Inferior parietal cortex (tissue), 1 donor: Measurements from ENCODE around the gene PSPN.

ENCODE experiments used
- DNase-seq: peaks from one replicate; pipeline ENCODE4 v3.0.0-alpha.2; 2016; ENCODE audit errors: extremely low spot score

Gene PSPN, protein sequence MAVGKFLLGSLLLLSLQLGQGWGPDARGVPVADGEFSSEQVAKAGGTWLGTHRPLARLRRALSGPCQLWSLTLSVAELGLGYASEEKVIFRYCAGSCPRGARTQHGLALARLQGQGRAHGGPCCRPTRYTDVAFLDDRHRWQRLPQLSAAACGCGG

DNA sequence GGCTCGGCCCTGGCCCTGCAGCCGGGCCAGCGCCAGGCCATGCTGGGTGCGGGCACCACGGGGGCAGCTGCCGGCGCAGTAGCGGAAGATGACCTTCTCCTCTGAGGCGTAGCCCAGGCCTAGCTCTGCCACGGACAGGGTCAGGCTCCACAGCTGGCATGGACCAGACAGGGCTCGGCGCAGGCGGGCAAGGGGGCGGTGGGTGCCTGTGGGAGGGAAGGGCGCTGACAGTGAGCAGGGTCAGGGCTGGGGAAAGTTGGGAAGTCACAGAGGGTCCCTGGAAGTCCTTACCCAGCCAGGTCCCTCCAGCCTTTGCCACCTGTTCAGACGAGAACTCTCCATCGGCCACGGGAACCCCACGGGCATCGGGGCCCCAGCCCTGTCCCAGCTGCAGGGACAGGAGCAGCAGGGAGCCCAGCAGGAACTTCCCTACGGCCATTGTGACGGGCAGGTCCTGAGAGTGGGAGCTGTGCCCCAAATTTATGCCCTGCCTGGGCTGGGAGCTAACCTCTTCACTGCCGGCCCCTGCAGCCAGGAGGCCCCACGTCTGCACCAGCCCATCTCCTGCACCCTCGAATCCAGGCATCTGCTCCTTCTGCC lies at the start of gene PSPN:
PSPN (minus strand) TSS at position 523 of the 600 bp plus-strand sequence; CDS start at position 439, 84 bp downstream.
- DNase-seq: no peak

DNA sequence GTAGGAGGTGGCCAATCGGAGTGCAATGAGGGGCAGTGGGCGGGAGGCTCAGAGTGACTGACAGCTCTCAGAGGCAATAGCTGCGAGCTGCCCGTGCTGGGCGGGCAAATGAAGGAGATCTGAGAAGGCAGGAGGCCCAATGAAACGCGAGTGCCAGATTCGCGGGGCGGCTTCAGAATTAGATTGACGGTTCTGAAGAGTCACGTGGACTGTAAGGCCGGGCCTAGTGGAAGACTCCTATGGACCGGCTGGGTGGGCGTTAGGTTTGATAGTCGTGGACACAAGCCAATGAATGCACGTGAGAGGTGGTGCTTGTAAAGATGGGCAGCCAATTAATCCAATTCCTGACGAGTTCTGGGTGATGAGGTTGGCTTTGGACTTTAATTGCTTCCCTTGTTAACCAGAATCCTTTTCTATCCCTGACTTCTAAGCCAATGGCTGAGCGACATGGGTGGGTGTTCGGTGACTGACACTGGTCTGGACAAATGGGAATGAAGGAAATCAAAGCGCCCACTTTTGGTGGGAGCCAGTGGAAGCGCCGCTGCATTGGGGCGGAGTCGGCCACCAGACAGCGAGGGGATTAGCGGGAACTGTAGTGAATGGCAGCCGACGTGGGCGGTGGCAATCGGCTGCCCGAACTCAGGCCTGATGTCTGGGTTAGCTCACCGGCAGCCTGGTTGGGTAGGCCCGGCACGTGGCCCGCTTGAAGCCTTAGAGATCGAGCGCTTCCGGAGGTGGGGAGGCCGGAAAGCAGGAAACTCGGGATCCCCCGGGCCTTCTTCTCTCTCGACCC lies 49.4 kb upstream of the PSPN start:
- DNase-seq: peak; percentile 100

DNA sequence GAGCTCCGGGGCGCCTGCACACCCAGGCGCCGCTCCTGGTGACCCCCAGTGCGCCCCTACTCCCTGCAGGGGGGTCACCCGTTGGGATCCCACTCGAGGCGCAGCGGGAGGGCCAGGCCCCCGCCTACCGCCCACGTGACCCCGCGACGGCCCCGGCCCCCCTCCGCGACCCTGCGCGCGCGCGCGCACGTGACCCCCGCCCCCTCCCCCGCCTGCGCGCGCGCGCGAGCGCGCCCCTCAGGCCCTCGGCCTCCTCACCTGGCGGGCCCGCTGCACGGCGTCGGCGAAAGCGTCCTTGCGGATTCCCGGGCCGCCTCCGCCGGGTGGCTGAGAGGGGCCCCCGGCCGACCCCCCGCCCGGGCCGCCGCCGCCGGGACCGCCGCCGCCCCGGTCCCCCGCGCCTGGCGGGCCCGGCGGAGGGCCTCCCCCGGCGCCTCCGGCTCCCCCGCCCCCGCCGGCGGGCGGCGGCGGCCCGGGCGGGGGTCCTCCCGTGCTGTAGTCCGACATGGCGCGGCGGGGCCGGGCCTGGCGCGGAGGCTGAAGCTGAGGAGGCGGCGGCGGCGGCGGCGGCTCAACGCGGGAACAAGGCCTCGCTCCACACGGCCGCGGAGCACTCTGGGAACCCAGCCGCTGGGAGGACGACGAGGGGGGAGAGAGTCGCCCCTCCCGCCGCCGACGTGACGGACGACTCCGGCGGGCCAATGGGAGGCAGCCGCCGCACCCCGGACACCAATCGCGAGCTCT lies 48.6 kb upstream of the PSPN start, which contains the start of gene KHSRP:
KHSRP (minus strand) TSS at position 617 of the 744 bp plus-strand sequence; CDS start at position 507, 110 bp downstream.
- no peak for DNase-seq

DNA sequence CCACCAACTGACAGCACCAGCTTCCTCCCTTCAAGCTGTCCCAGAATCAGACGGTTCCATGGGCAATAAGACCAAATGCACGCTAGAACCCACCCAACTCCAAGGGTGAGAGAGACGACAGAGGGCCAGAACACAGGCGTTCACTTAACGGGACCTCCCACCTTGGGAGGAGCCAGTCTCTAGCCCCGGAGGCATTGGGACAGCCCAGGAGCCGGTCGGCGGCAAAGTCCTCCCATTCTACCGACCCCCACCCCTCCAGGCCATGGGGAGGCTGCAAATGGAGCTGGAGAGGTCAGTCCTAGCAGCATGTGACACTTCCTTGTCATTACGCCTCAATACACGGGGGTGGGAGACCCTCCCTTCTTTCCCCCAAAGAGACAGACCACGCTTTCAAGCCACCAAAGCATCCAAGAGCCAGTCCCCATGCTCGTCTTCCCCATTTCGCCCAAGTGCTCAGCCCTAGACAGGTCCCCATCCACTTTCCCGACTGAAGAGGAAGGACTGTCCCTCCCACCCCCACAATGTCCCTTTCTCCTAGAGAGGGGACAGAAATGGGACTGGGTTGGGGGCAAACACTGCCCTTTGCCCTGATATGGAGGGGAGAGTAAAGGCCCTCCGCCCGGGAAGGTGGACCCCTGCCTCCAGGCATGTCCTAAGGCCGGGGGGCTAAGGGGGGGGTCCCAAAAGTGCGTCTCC lies 47.9 kb upstream of the PSPN start:
- DNase-seq: no peak

DNA sequence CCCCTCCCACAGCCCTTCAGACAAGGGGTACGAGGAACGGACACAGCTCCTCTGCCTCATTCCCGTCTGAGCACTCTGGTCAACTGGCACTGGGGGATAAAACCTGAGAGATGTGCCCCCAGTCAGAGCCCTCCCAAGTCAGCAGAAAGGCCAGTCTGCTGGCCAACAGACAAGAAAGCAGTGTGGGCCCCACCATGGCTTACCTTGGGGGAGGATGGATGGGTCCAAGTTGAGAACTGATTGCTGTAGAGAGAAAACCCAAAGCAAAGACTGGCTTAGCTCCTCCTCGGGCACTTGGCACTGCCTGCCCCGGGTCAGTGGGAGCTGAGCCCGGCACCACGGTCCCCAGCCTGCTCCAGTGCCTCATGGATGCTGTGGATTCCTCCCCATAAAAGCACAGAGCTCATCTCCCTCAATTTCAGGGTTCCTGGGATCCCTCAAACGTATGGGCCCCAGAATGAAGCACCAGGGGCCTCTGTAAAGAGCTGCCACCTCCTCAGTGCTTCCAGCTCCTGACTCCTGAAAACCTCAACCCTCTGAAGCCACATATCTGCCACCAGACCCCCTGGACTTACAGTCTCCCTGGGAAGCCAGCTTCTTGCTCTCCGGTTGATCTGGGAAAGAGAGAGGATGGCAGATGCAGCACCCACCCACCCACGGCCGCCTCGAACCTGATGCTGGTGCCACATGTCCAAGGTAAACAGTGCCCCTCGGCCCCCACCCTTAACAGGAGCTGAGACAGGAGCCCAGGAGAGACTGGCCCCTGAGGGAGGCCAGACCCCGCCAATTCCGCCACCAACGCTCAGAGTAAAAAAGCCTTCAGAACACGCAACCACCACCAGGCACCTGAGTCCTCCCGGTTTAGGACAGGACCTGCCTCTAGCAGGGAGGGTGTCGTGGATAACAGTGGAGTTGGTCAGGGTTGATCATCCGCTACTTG lies 45.6 kb upstream of the PSPN start:
- no peak for DNase-seq

DNA sequence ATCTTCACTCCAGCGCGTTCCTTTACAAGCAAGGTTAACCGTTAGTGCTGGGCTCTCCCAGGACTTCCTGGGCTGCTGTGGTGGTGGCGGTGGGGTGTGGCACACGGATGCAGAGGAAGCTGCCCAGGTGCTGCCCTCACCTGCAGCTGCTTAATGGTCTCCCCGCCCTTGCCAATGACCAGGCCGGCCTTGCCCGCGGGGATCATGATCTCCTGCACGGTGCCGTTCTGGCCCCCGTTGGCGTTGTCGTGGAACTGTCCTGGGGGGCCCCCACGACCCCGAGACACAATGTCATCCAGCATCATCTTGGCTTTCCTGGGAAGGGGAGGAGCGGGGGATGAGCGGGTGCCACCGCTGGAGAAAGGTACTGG lies 42.8 kb upstream of the PSPN start:
- DNase-seq: no peak

DNA sequence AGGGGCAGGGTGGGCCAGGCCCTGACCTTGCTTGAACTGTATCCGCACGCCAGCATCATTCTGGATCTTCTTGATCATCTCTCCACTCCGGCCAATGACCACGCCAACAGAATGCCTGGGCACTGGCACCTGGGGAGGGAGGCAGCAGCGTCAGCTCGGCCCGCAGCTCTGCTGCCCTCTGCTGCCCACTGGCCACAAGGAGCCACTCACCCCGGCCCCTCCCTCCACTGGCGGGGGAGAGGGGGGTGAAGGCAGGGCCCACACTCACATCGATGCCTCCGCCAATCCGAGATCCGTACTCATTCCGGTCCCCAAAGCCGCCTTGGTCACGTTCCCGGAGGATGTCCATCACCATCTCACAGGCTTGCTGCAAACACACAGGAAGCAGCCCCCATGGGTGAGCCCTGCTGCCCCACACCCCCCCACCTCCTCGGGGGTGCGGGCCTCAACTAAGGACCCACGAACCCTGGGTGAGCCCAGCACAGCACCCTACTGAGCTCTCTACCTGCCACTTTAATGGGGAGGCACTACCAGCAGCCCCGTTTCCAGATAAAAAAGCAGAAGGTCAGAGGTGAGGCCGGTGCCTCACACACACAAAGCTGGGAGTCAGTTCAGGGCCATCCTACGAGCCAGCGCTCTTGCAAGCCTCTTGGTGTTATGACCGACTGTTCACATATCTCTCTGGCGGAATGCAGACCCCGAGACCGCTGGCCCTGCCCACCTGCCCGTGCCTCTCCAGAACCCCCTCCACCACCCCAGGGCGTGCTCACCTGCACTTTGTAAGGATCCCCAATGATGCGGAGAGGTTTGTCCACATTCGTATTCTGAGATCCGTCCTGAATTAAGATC lies 42.2 kb upstream of the PSPN start:
- no peak for DNase-seq

DNA sequence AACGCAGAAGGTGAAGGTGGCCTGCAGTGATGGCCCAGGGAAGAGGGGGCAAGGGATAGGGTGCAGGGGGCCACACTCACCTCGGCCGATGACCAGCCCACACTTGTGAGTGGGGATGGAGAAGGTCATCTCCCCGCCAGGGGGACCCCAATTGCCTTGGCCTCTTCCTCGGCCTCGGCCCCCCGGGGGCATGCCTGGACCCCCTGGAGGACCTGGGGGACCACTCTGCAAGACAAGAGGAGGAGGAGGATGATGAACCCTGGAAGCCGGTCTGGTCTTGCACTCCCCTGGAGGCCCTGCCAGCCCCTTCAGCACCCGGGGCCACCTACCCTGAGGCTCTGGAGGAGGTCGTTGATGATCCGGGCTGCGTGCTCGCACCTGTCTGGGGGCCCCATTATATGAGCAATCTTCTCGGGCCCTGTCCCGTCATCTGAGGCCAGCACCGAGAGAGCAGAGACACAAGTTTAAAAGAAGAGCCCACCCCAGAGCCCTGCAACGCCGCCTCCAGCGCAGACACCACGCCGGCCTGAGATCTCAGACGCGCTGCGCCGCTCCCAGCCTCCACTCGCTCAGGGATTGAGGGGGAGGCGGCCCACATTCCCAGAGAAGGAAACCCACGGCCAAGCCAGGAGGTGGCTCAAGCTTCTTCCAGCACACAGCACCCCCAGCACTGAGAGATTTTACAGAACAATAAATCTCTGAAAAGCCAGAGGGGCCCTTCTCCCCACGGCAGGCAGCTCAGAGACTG lies 41.1 kb upstream of the PSPN start:
- DNase-seq: no peak

DNA sequence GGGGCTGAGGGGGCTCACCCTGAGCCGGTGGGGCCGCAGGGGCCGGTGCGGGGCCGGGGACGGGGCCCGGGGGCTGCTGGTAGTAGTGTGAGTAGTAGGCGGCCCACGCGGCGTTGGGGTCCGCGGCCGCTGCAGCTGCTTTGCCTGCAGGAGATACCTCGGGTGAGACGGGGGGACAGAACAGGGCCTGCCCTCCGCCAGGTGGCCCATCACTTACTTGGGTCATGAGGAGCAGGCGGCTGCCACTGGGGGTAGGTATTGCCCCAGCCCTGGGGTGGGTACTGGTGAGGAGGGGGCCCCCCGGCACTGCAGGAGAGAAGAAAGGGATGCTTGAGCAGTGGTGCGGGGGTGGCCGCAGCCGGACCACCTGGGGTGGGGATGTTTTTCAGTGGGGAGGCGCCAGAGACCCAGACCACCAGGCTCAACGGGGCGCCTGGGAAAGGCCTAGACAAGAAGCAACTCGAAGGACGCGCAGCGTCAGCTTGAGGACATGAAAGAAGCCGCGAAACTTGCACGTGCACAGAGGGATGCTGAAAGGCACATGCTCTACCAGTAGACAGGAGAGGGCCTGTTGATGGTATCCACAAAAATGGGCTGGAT lies 40.0 kb upstream of the PSPN start:
- DNase-seq: no peak

DNA sequence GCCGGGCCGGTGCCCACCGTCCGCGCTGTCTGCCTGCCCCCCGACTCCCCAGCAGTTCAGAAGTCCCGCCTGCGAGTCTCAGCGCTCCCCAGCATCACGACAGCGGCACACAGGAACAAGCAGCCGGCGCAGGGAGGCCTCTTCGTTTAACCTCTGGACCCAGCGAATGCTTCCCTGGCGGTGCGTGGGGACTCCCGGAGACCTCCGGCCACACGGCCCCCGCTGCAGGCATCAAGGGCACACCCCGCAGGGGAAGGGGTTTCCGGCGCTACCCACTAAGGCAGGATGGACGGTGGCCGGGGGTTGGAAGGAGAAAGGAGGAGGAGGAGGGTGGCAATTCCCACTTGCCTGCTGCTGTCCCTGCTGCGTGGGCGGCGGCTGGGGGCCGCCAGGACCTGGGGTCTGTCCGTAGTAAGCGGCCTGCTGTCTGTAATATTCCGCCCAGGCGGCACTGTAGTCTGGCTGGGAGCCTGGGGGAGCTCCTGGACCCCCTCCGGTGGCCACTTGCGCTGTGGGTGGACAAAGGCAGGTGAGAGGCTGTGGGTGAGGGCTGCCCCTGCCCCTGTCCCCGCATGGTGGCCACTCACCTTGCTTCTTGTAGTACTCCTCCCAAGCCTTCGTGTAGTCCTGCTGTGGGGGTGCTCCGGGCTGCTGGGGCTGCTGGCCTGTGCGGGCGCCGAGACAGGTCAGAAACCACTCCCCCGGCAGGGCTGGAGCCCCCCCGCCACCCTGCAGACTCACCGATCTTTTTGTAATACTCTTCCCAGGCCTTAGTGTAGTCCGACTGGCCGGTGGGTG lies 39.3 kb upstream of the PSPN start:
- DNase-seq: no peak

DNA sequence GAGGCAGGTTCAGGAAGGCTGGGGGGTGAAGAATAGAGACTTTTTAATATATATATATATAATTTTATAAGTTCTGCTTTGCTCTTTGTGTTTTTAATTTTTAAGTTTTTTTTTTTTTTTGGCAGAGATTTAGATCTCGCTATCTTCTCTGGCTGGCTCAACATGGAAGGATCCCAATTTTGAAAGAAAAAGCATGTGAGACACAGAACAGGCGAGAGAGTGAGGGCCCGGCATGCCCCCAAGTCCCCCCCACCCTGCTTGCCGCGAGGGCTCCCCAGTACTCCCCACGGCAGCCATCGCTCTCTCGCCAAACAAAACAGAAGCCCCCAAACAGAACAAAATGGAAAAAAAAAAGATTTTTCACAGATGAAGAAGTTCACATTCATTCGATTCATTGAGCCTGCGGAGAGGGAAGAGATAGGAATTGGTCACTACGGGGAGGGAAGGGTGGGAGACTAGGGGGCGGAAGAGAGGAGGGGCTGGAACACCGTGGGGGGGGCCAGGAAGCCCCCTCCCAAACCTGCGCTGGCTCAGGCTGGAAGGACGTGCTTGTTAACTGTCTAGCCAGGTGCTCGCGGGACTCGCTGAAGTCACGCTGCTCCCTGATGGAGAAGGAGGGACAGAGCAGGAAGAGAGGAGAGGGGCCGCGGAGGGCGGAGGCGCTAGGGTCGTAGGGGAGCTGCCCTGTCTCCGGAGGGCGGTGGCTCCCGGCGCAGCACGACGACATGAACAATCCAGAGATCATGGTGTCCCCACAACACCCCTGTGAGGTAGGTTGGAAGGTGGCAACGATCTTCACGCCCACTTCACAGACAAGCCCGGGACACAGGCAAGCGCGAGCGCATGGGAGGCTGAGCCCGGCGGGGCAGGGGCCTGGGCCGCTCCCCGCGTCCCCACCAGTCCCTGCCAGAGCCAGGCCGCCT lies 38.2 kb upstream of the PSPN start:
- DNase-seq: no peak

DNA sequence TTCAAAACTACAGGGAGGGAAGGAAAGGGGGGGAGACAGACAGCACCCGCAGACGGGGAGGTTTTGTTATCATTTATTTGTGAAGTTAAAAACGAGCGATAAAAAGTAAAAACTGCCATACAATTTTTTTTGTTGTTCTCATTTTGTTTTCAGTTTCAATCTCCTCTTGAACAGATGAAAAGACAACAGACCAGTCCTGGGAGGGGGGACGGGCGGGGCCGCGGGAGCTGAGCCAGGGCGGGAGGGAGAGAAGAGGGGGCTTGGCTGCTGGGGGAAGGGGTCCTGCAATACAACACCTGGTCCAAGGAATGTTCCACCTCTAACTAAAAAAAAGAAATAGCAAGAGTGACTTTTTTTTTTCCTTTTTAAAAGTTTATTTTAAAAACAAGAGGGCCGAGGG lies 37.6 kb upstream of the PSPN start:
- no peak for DNase-seq

DNA sequence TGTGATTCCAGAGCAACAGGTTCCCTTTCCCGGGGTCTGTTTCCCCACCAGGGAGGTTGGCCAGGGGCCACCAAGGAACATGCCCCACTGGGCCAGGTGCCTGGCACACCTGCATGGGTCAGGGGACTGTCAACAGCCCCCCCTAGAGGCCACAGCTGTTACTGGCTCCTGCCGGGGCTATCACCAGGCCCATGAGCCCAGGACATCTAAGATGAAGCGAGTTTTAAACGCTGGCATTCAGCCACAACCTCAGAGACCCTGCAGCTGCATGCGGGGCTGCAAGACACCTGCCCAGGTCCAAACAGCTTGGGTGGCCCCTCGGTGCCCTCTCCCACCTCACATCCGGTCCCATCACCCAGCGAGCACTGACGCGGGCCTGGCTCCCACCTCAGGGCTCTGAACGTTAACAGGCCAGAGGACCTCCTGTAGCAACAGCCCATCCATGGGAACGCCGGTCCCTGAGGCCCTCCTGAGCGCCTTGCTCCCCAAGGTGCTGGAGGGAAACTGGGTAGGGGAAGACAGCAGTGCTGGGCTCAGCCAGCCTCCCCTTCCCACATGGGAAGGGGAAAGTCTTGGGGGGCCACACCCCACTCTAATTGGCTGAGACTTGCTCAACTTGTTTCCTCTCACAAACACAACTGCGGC lies 36.8 kb upstream of the PSPN start:
- DNase-seq: no peak

DNA sequence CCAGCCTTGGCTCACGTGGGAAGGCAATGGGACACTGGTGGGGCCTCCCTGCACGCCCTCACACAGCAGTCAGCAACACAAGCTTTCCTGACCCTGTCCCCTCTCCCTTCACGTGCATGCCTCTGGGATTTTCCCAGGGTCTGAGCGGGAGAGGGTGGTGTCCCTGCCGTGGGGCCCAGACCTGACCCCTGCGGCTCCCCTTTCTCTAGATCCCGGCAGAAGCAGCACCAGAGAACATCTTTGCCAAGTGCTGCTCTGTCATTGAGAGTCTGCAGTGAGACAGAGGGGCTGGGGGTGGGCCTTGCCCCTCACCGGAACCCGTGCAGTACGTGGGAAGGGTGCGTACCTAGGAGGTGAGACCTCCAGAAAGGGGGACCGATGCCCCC lies 36.3 kb upstream of the PSPN start:
- no peak for DNase-seq

DNA sequence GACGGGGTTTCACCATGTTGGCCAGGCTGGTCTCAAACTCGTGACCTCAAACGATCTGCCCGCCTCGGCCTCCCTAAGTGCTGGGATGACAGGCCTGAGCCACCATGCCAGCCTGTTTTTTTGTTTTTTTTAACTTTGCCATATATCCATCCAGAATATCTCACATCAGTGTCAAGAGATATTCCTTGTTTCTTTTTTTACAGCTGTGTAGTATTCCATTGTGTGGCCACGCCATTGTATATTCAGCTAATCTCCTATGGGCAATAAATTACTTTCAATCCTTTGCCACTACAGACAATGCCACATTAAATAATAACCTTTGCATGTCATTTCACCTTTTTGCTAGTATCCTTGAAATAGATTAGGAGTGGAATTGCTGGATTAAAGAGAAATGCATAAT lies 33.6 kb upstream of the PSPN start:
- no peak for DNase-seq

DNA sequence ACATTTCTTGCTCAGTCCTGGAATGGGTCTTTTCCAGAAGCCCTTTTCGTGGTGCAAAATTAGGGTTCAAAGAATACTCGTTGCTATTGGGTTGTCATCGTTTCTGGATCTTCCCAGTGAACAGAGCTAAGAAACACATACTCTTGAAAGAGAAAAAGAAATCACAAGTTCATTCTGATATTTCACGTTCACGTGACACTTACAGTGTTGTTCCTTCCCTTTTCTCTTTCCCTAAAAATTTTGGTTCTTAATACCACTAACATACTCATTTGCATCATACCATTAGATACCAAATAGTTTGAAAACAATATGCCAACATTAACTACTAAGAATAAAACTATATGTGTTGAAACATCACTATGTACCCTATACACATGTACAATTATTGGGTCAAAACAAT lies 30.7 kb upstream of the PSPN start:
- DNase-seq: no peak
